HG03045 (cell line): ENCODE measurements around the gene SPTBN4.
"Not testable (repeated sequence)": the region's sequence is repeated elsewhere in the genome, so short reads cannot be mapped to it uniquely, and the experiment has no call there.

Experiments
- ATAC-seq: cut with Tn5 transposase; IDR thresholded peaks from one replicate; pipeline ENCODE4 v1.9.1; 2021; ENCODE audit warnings: mild to moderate bottlenecking, moderate library complexity; ENCODE audit not compliant: unreplicated experiment

SPTBN4 gene

GRCh38 chr19:40585241-40585981 lies 118.6 kb downstream of the SPTBN4 start:
- no peak for ATAC-seq

GRCh38 chr19:40585982-40586422 lies 119.2 kb downstream of the SPTBN4 start:
- ATAC-seq, result no peak

GRCh38 chr19:40586611-40587010 lies 119.8 kb downstream of the SPTBN4 start:
- ATAC-seq, result no peak

- ATAC-seq, result no peak
Measured at GRCh38 chr19:40588110-40588854, 121.5 kb downstream of the SPTBN4 start.

- no peak for ATAC-seq
Measured at GRCh38 chr19:40588926-40589569, 122.2 kb downstream of the SPTBN4 start.

- no peak for ATAC-seq
Measured at GRCh38 chr19:40589591-40590429, 123.0 kb downstream of the SPTBN4 start.

GRCh38 chr19:40590464-40591265 lies 123.9 kb downstream of the SPTBN4 start:
- ATAC-seq, result no peak

- not testable (repeated sequence) for ATAC-seq
Measured at GRCh38 chr19:40591724-40592123, 124.9 kb downstream of the SPTBN4 start.

- no peak for ATAC-seq
Measured at GRCh38 chr19:40592170-40592569, 125.4 kb downstream of the SPTBN4 start.

GRCh38 chr19:40594255-40594654 lies 127.5 kb downstream of the SPTBN4 start:
- no peak for ATAC-seq

- no peak for ATAC-seq
Measured at GRCh38 chr19:40594657-40595091, 127.9 kb downstream of the SPTBN4 start.

GRCh38 chr19:40596608-40597328 lies 130.0 kb downstream of the SPTBN4 start:
- no peak for ATAC-seq

GRCh38 chr19:40597329-40597838 lies 130.6 kb downstream of the SPTBN4 start:
- ATAC-seq, result no peak

- no peak for ATAC-seq
Measured at GRCh38 chr19:40598121-40598917, 131.5 kb downstream of the SPTBN4 start.

- ATAC-seq, result no peak
Measured at GRCh38 chr19:40598918-40599307, 132.1 kb downstream of the SPTBN4 start.

GRCh38 chr19:40599331-40599901 lies 132.6 kb downstream of the SPTBN4 start:
- ATAC-seq, result no peak

GRCh38 chr19:40599902-40600569 lies 133.2 kb downstream of the SPTBN4 start:
- no peak for ATAC-seq
